8988T (cell line): ENCODE measurements around the gene FAM151B.

Experiments used
- DNase-seq: peaks from one replicate; pipeline ENCODE4 v3.0.0; 2011

Gene FAM151B

DNA sequence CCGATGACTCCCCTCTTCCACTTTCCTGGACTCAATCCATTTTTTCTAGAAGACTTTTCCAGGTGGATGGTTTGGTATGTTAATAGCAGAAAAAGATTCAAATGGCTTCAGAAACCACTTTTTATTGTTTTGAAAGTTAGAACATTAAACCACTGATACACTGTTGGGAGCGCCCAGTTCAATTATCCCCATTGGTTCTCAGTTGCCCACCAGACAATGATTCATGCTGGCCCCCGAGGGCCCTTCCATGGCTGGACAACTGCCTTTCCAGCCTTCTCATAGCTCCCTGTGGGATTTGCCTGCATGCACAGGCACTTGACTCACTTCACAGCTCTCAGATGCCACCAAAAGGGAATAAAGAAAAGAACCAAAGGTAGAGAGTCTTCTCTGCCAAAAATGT, 103.5 kb downstream of the FAM151B start:
- no peak for DNase-seq

GRCh38 chr5:80592105-80592504, 104.2 kb downstream of the FAM151B start:
- DNase-seq = no peak
